HCT116 (cell line): ENCODE data around the gene RAB31. TPM values are rescaled to one million over a fixed set of nuclear protein-coding genes. Genes with fewer than 3 reads are reported as not detected.

Source experiments
- ATAC-seq: fragments of 200-7000 bp; cut with Tn5 transposase; 2 replicates; pipeline ENCODE4 v1.9.1; 2020; ENCODE audit warnings: mild to moderate bottlenecking, moderate library complexity
- BruUV-seq: library from RNA; stranded (reverse); fragments of 400-500 nt; replicated peaks from 2 replicates; lab custom pipeline; 2021; lab: Mats Ljungman, UMichigan
- CTCF ChIA-PET: fragments of 300-600 bp; sonication (Branson Sonifier 250); formaldehyde crosslinking; loops from one replicate; lab custom pipeline; 2021; ENCODE audit warnings: antibody characterized with exemption; lab: Charles Lee
- POLR2A ChIA-PET: fragments of 300-600, 350-600 bp; sonication (Branson Sonifier 250); formaldehyde crosslinking; loops from one replicate; lab custom pipeline; 2021; ENCODE audit warnings: antibody characterized with exemption; lab: Charles Lee
- RAD21 ChIA-PET, 2 experiments: fragments of 300-600 bp; sonication (Branson Sonifier 250); formaldehyde crosslinking; loops; one replicate each; lab custom pipeline; 2023; ENCODE audit warnings: low total read pairs in 2 of 2; ENCODE audit not compliant: uncharacterized antibody in 2 of 2, unreplicated experiment in 2 of 2, low non-redundant PET in 1 of 2; lab: Charles Lee
- DNase-seq: peaks from one replicate; pipeline ENCODE4 v3.0.0-alpha.2; 2010; ENCODE audit warnings: low read depth, low spot score
- H2AFZ ChIP-seq: fragments of 200-600 bp; shearing (Covaris generic), sonication (generic); 2 replicates; pipeline ENCODE4 v1.6.1; 2017; ENCODE audit warnings: low read depth, mixed run types, mixed read lengths, antibody characterized with exemption, low read length; ENCODE audit not compliant: poor library complexity, severe bottlenecking
- H3K27ac ChIP-seq: 2 replicates; pipeline ENCODE4 v1.5.1; 2012; ENCODE audit warnings: low read depth, low read length
- H3K27me3 ChIP-seq: fragments of 200-600 bp; sonication (generic); 2 replicates; pipeline ENCODE4 v1.6.1; 2016; ENCODE audit warnings: mixed run types, low read length, mixed read lengths; ENCODE audit not compliant: insufficient read depth
- H3K36me3 ChIP-seq, 2 experiments: fragments of 200-500 bp in 1 of 2; fragments of 200-600 bp in 1 of 2; sonication (Bioruptor generic) in 1 of 2; sonication (generic) in 1 of 2; 2 replicates each; pipeline versions ENCODE4 v1.5.1 to v1.6.1; 2014 to 2016; ENCODE audit warnings: low read length in 2 of 2, inconsistent platforms in 1 of 2, mixed read lengths in 1 of 2, mixed run types in 1 of 2; ENCODE audit not compliant: insufficient read depth in 2 of 2, control insufficient read depth in 1 of 2
- H3K4me1 ChIP-seq, 2 experiments: fragments of 200-600 bp in 1 of 2; sonication (generic) in 1 of 2; 2 replicates each; pipeline versions ENCODE4 v1.5.1 to v1.6.1; 2012 to 2017; ENCODE audit warnings: low read length in 2 of 2, inconsistent platforms in 1 of 2, mild to moderate bottlenecking in 1 of 2, mixed read lengths in 1 of 2, mixed run types in 1 of 2, moderate library complexity in 1 of 2; ENCODE audit not compliant: insufficient read depth in 2 of 2, control insufficient read depth in 1 of 2
- H3K4me2 ChIP-seq: fragments of 200-600 bp; sonication (generic); 2 replicates; pipeline ENCODE4 v1.6.1; 2017; ENCODE audit warnings: mixed run types, low read length, mixed read lengths
- H3K4me3 ChIP-seq, 2 experiments: fragments of 200-600 bp in 1 of 2; sonication (generic) in 1 of 2; replicated peaks in 1 of 2; 2 replicates each; pipeline ENCODE4 v1.5.1; 2011 to 2016; ENCODE audit warnings: low read length in 2 of 2, control low read depth in 1 of 2, low read depth in 1 of 2, mild to moderate bottlenecking in 1 of 2, mixed read lengths in 1 of 2, mixed run types in 1 of 2
- H3K79me2 ChIP-seq: fragments of 200-600 bp; sonication (generic); 2 replicates; pipeline ENCODE4 v1.6.1; 2017; ENCODE audit warnings: mild to moderate bottlenecking, mixed run types, low read length, moderate library complexity, mixed read lengths; ENCODE audit not compliant: insufficient read depth
- H3K9ac ChIP-seq: fragments of 200-600 bp; sonication (generic); 2 replicates; pipeline ENCODE4 v1.6.1; 2016; ENCODE audit warnings: low read length, mixed read lengths
- H3K9me2 ChIP-seq: fragments of 200-600 bp; sonication (generic), shearing (Covaris generic); 2 replicates; pipeline ENCODE4 v1.6.1; 2017; ENCODE audit warnings: mixed run types, mild to moderate bottlenecking, moderate library complexity; ENCODE audit not compliant: insufficient read depth
- H3K9me3 ChIP-seq, 2 experiments: fragments of 200-500 bp in 1 of 2; fragments of 200-600 bp in 1 of 2; sonication (Bioruptor generic) in 1 of 2; sonication (generic) in 1 of 2; 2 replicates each; pipeline ENCODE4 v1.6.1; 2014 to 2017; ENCODE audit warnings: low read length in 2 of 2, mixed read lengths in 2 of 2, inconsistent platforms in 1 of 2, low read depth in 1 of 2, mild to moderate bottlenecking in 1 of 2, mixed run types in 1 of 2, moderate library complexity in 1 of 2; ENCODE audit not compliant: control insufficient read depth in 1 of 2, insufficient read depth in 1 of 2
- H4K20me1 ChIP-seq: fragments of 200-600 bp; sonication (generic), shearing (Covaris generic); 2 replicates; pipeline ENCODE4 v1.6.1; 2017; ENCODE audit warnings: mixed run types, mild to moderate bottlenecking, moderate library complexity; ENCODE audit not compliant: insufficient read depth
- ATF3 ChIP-seq: IDR thresholded peaks from 2 replicates; pipeline ENCODE4 v1.6.1; 2012
- CTCF ChIP-seq, 3 experiments: fragments of 200-600 bp in 1 of 3; sonication (generic) in 1 of 3; IDR thresholded peaks in 2 of 3; conservative IDR thresholded peaks in 1 of 3; 2 replicates each; pipeline ENCODE4 v1.5.1; 2012 to 2017; ENCODE audit warnings: low read depth in 2 of 3, low read length in 2 of 3, antibody characterized with exemption in 1 of 3, borderline replicate concordance in 1 of 3, control low read depth in 1 of 3, mild to moderate bottlenecking in 1 of 3, mixed read lengths in 1 of 3, mixed run types in 1 of 3, moderate library complexity in 1 of 3; ENCODE audit not compliant: insufficient read depth in 1 of 3
- FOSL1 ChIP-seq: IDR thresholded peaks from 2 replicates; pipeline ENCODE4 v1.6.1; 2012; ENCODE audit warnings: low read depth
- JUND ChIP-seq: IDR thresholded peaks from 2 replicates; pipeline ENCODE4 v1.6.1; 2012
- MAX ChIP-seq: IDR thresholded peaks from 2 replicates; pipeline ENCODE4 v1.6.1; 2012
- RAD21 ChIP-seq: IDR thresholded peaks from 2 replicates; pipeline ENCODE4 v1.6.1; 2012; ENCODE audit warnings: low read depth, mild to moderate bottlenecking
- SRF ChIP-seq: IDR thresholded peaks from 2 replicates; pipeline ENCODE4 v1.6.1; 2012; ENCODE audit warnings: low read depth
- YY1 ChIP-seq: IDR thresholded peaks from 2 replicates; pipeline ENCODE4 v1.6.1; 2011; ENCODE audit warnings: low read length, low read depth, moderate library complexity, mild to moderate bottlenecking; ENCODE audit not compliant: insufficient replicate concordance; ENCODE audit errors: extremely low read depth
- intact Hi-C: fragments of 100-400 bp; cut with micrococcal nuclease; formaldehyde crosslinking; loops from 2 replicates; pipeline ENCODE4 v1.10.0; 2022
- total RNA-seq: library from RNA; stranded (reverse); gene quantifications from one replicate; pipeline ENCODE4 v1.2.1, GENCODE V29; 2021; ENCODE audit not compliant: unreplicated experiment

RAB31 gene
- total RNA-seq, 1 experiment from 2014 or later, result 46.9 TPM

GRCh38 chr18:9706081-9706935 lies 1.8 kb upstream of the RAB31 start:
- Histone ChIP-seq H3K36me3 (no peaks in the 10 kb centered on the region), H3K4me2 (peak overlapping the region; percentile 13), H3K27ac (no peak overlapping the region), H3K27me3 (no peaks in the 10 kb centered on the region), H3K4me3 (no peak overlapping the region), H2AFZ (peak overlapping the region; percentile 49), H3K9me2 (no peaks in the 10 kb centered on the region), H3K4me1 (peaks cover 21 to 53% of the 10 kb centered on the region in 2 experiments), H3K9me3 (no peaks in the 10 kb centered on the region), H3K79me2 (no peaks in the 10 kb centered on the region; the same call in 1 of the 2 replicates), H3K9ac (no peak overlapping the region), H4K20me1 (no peaks in the 10 kb centered on the region)
- no peak for TF ChIP-seq YY1
- ChIA-PET POLR2A (no interaction called here), RAD21 (no interaction called here), CTCF (no interaction called here)
- intact Hi-C loops, result no loop called here
- no peak for DNase-seq
- no TSS peak for BruUV-seq
- ATAC-seq, result no peak

GRCh38 chr18:9707381-9708056 lies 582 bp upstream of the RAB31 start:
- H3K27ac ChIP-seq, result peak overlapping the region; percentile 63; the same call in 1 of the 2 replicates
- H3K9me2 ChIP-seq, result no peaks in the 10 kb centered on the region
- H3K9me3 ChIP-seq, result no peaks in the 10 kb centered on the region
- H2AFZ ChIP-seq, result peak overlapping the region; percentile 59
- intact Hi-C loops, result no loop called here
- TF ChIP-seq SRF (no peak), RAD21 (no peak), FOSL1 (no peak), CTCF (IDR thresholded peaks at IDR 0.05 in 2 of 3, conservative IDR thresholded peaks at IDR 0.05 in 1 of 3; ENCODE audit: borderline replicate concordance in 1 of 3, insufficient read depth in 1 of 3, low read depth in 2 of 3, low read length in 2 of 3) (no peak), JUND (no peak), ATF3 (no peak), MAX (no peak)
- H3K4me2 ChIP-seq, result peak overlapping the region; percentile 92
- H3K4me3 ChIP-seq, result peak overlapping the region; percentile 35 to 77
- H3K9ac ChIP-seq, result peak overlapping the region; percentile 84
- ChIA-PET POLR2A (no interaction called here), RAD21 (no interaction called here), CTCF (interaction anchor here (1.0 kb wide), 1 partner anchor 9 kb away, joined by 4 read pairs; no protein-coding TSS in a partner anchor)
- H3K36me3 ChIP-seq, result no peaks in the 10 kb centered on the region
- H4K20me1 ChIP-seq, result no peaks in the 10 kb centered on the region
- H3K4me1 ChIP-seq, result peaks cover 27 to 56% of the 10 kb centered on the region in 2 experiments
- no TSS peak for BruUV-seq
- DNase-seq (no peak), ATAC-seq (no peak)
- H3K79me2 ChIP-seq, result peaks cover 5% of the 10 kb centered on the region
- H3K27me3 ChIP-seq, result no peaks in the 10 kb centered on the region
